ENCODE results near the gene ESM1. TPM values are rescaled to one million over a fixed set of nuclear protein-coding genes. Genes with fewer than 3 reads are reported as not detected.

The ESM1 gene
- total RNA-seq, 2 experiments from 2014 or later = not detected

- no peaks in the 10 kb centered on the region for H3K9me3 Mint-ChIP-seq
- H3K36me3 Mint-ChIP-seq (ENCODE audit: low read depth) = no peaks in the 10 kb centered on the region
- peaks cover 11% of the 10 kb centered on the region for H3K27me3 Mint-ChIP-seq (ENCODE audit: low read depth)
- intact Hi-C loops (cut with micrococcal nuclease) = no loop called here
- H3K4me1 Mint-ChIP-seq (ENCODE audit: low read depth) = no peaks in the 10 kb centered on the region
- no peak overlapping the region for H3K27ac Mint-ChIP-seq
- DNase-seq = no peak
- no peak overlapping the region for H3K4me3 Mint-ChIP-seq
- CTCF ChIA-PET = no interaction called here
Measured at GRCh38 chr5:54936201-54936600, 49.2 kb downstream of the ESM1 start.

DNA sequence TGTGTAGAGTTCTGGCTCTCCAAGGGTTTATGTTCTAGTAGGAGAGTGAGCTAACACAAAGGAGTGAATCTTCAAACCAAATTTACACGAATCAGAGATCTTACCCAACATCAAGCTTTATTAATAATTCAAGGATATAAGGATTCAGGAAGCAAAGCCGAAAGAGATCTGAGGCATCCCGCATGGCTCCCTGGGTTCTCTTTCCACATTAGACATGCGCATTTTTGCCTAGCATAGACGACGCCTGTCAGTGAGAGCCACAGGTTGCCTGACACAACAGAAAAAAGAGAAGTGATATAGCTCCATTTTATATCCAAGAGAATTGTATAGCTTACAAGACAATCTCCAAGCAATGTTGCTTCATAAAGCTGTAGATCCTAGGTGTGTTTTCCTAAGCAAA is 52.6 kb downstream of the ESM1 start:
- Mint-ChIP-seq H3K9me3 (no peaks in the 10 kb centered on the region), H3K36me3 (ENCODE audit: low read depth) (no peaks in the 10 kb centered on the region), H3K4me1 (ENCODE audit: low read depth) (no peaks in the 10 kb centered on the region), H3K27ac (no peak overlapping the region), H3K4me3 (no peak overlapping the region), H3K27me3 (ENCODE audit: low read depth) (peaks cover 11% of the 10 kb centered on the region)
- intact Hi-C loops (cut with micrococcal nuclease) = no loop called here
- CTCF ChIA-PET = interaction anchor here (0.8 to 1.6 kb wide), 3 partner anchors 11 to 214 kb away, joined by 3 to 11 read pairs (median 5); no protein-coding TSS in a partner anchor
- no peak for DNase-seq

DNA sequence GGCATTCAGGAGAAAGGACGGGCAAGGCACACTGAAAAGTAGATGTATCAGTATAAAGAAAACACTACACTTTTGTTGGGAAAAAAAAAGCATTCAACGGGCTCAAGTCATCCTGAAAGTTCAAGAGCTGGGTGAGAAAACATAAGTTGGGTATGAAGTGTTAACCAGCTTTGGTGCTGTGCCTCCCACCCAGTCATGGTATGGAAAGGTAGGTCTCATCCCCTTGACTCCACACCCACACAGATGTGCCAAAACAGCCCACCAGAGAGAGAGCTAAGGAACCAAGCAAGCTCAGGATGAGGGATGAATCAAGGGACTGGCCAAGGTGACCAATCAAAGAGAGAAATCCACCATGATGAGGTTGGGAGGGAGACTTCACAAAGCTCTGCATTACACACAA is 54.7 kb downstream of the ESM1 start:
- Mint-ChIP-seq H3K27ac (no peak overlapping the region), H3K4me3 (no peak overlapping the region), H3K27me3 (ENCODE audit: low read depth) (peaks cover 11% of the 10 kb centered on the region), H3K9me3 (peaks cover 6% of the 10 kb centered on the region), H3K36me3 (ENCODE audit: low read depth) (peaks cover 3% of the 10 kb centered on the region), H3K4me1 (ENCODE audit: low read depth) (peaks cover 3% of the 10 kb centered on the region)
- intact Hi-C loops (cut with micrococcal nuclease) = no loop called here
- no peak for DNase-seq
- CTCF ChIA-PET = interaction anchor here (0.7 to 2.7 kb wide), 5 partner anchors 13 to 239 kb away, joined by 3 to 20 read pairs (median 3); no protein-coding TSS in a partner anchor

Other genes starting within 250 kb of the ESM1 start
- not detected for gene GZMK, start 38.7 kb upstream of the ESM1 start, total RNA-seq
- under 1 TPM in 1 of 2 experiments, not detected in 1; 0.24 TPM for gene GZMA, start 117.1 kb upstream of the ESM1 start, total RNA-seq
- not detected for gene GPX8, start 174.6 kb upstream of the ESM1 start, total RNA-seq
- gene CDC20B, start 187.6 kb upstream of the ESM1 start, total RNA-seq = not detected
- gene MCIDAS, start 241.7 kb upstream of the ESM1 start, total RNA-seq = under 1 TPM in 1 of 2 experiments, not detected in 1; 0.17 TPM
- gene CCNO, start 248.0 kb upstream of the ESM1 start, total RNA-seq = not detected

All from activated naive CD4-positive, alpha-beta T cell treated with anti-CD3 and anti-CD28 coated beads for 36 hours (primary cell).